Activated naive CD4-positive, alpha-beta T cell treated with anti-CD3 and anti-CD28 coated beads, Interleukin-2, amount 10 ng/mL, durations not matched to agents 7 days and 5 days (primary cell): ENCODE measurements around the gene MRPL21.

Source experiments
- CTCF ChIA-PET: fragments of 350-600 bp; sonication (Branson Sonifier 250); formaldehyde crosslinking; loops from one replicate; lab custom pipeline; 2021; ENCODE audit warnings: antibody characterized with exemption; lab: Charles Lee
- DNase-seq: peaks from one replicate; pipeline ENCODE4 v3.0.0-alpha.2; 2020
- H3K27ac Mint-ChIP-seq: one replicate; pipeline ENCODE4 v1.8.0; 2021; ENCODE audit warnings: mild to moderate bottlenecking, moderate library complexity, mixed read lengths
- H3K27me3 Mint-ChIP-seq: one replicate; pipeline ENCODE4 v1.8.0; 2021; ENCODE audit warnings: mild to moderate bottlenecking, mixed read lengths
- H3K36me3 Mint-ChIP-seq: one replicate; pipeline ENCODE4 v1.8.0; 2021; ENCODE audit warnings: mixed read lengths
- H3K4me1 Mint-ChIP-seq: one replicate; pipeline ENCODE4 v1.8.0; 2021; ENCODE audit warnings: mixed read lengths
- H3K4me3 Mint-ChIP-seq: one replicate; pipeline ENCODE4 v1.8.0; 2021; ENCODE audit warnings: mild to moderate bottlenecking, moderate library complexity, mixed read lengths
- H3K9me3 Mint-ChIP-seq: one replicate; pipeline ENCODE4 v1.8.0; 2021; ENCODE audit warnings: mixed read lengths

Gene MRPL21

GRCh38 chr11:68938816-68939582 lies 35.4 kb upstream of the MRPL21 start:
- Mint-ChIP-seq H3K27me3 (no peaks in the 10 kb centered on the region), H3K27ac (peak overlapping the region; percentile 45), H3K36me3 (peaks cover 9% of the 10 kb centered on the region), H3K4me3 (no peak overlapping the region), H3K9me3 (no peaks in the 10 kb centered on the region), H3K4me1 (no peaks in the 10 kb centered on the region)
- CTCF ChIA-PET, result no interaction called here
- DNase-seq, result no peak

DNA sequence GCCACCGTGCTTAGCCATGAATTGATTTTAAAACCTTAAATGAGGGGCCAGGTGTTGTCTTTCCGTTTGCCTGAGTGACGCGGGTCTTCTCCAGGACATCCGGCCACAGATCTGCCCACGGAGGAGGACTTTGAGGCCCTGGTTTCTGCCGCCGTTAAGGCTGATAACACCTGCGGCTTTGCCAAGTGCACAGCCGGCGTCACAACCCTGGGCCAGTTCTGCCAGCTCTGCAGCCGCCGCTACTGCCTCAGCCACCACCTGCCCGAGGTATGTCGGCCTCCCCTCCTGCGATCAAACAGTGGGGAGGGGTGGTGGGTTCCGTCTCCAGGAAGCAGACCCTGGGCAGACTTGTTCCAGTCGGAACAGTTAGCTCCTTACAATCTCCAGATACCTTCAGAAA lies 34.5 kb upstream of the MRPL21 start:
- Mint-ChIP-seq H3K4me3 (no peak overlapping the region), H3K27me3 (no peaks in the 10 kb centered on the region), H3K9me3 (no peaks in the 10 kb centered on the region), H3K36me3 (peaks cover 9% of the 10 kb centered on the region), H3K27ac (no peak overlapping the region), H3K4me1 (no peaks in the 10 kb centered on the region)
- CTCF ChIA-PET, result no interaction called here
- no peak for DNase-seq

DNA sequence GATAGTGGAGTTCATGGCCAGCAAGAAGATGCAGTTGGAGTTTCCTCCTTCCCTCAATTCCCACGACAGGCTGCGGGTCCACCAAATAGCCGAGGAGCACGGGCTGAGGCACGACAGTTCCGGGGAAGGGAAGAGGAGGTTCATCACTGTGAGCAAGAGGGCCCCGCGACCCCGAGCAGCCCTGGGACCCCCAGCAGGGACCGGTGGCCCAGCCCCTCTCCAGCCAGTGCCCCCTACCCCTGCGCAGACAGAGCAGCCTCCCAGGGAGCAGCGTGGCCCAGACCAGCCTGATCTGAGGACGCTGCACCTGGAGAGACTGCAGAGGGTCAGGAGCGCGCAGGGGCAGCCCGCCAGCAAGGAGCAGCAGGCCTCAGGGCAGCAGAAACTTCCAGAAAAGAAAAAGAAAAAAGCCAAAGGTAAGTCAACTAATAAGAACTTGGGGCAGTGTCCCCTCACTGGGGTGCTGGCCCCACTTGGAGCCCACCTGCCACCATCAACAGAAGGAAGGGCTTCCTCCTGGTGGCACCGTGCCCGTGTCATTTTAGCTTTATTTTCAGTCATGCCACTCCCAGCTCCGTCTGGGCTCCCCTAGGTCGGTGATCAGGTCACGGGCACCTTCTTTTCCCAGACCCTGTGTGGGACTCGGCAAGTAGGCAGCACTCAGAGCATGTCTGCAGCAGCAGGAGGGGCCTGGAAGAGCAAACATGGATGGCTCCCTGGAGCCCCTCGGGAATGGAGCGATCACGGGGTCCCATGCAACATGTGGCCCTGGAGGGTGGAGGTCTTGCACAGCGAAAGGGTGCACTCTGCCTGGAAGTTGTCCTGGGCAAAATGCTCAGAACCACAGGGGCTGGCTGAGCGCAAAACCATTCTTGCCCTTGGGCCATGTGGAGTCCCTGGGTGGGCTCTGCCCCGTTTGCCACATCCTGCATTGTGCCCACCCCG lies 33.3 kb upstream of the MRPL21 start:
- no peaks in the 10 kb centered on the region for H3K9me3 Mint-ChIP-seq
- peaks cover 9% of the 10 kb centered on the region for H3K36me3 Mint-ChIP-seq
- no peaks in the 10 kb centered on the region for H3K4me1 Mint-ChIP-seq
- no peaks in the 10 kb centered on the region for H3K27me3 Mint-ChIP-seq
- CTCF ChIA-PET, result no interaction called here
- no peak overlapping the region for H3K4me3 Mint-ChIP-seq
- no peak for DNase-seq
- H3K27ac Mint-ChIP-seq, result no peak overlapping the region

- Mint-ChIP-seq H3K27ac (no peak overlapping the region), H3K27me3 (no peaks in the 10 kb centered on the region), H3K4me3 (no peak overlapping the region), H3K4me1 (no peaks in the 10 kb centered on the region), H3K9me3 (no peaks in the 10 kb centered on the region), H3K36me3 (peaks cover 9% of the 10 kb centered on the region)
- DNase-seq, result no peak
- CTCF ChIA-PET, result no interaction called here
Measured at GRCh38 chr11:68936358-68936636, 32.7 kb upstream of the MRPL21 start.

GRCh38 chr11:68935516-68936357 lies 32.1 kb upstream of the MRPL21 start:
- no peaks in the 10 kb centered on the region for H3K9me3 Mint-ChIP-seq
- H3K4me3 Mint-ChIP-seq, result no peak overlapping the region
- H3K36me3 Mint-ChIP-seq, result peaks cover 7% of the 10 kb centered on the region
- no peak for DNase-seq
- no peaks in the 10 kb centered on the region for H3K27me3 Mint-ChIP-seq
- CTCF ChIA-PET, result no interaction called here
- H3K27ac Mint-ChIP-seq, result no peak overlapping the region
- no peaks in the 10 kb centered on the region for H3K4me1 Mint-ChIP-seq

DNA sequence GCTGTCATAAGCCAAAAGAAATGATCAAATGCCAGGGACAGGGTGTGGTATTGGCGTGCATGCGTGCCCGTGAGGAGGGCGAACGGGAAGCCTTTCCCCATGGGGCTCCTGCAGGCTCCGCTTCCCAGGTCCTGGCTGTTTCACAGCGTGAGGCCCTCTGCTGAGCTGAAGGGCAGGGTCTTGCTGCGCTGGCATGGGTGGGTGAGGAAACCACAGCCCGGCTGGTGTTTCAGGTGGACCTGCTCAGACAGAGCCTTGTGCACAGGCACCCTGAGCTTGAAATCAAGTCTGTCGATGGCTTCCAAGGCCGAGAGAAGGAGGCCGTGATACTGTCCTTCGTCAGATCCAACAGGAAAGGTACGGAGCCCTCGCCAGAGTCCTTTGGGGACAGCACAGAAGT lies 31.4 kb upstream of the MRPL21 start:
- Mint-ChIP-seq H3K36me3 (peaks cover 11% of the 10 kb centered on the region), H3K9me3 (no peaks in the 10 kb centered on the region), H3K27me3 (no peaks in the 10 kb centered on the region), H3K4me1 (no peaks in the 10 kb centered on the region), H3K27ac (no peak overlapping the region), H3K4me3 (no peak overlapping the region)
- CTCF ChIA-PET, result no interaction called here
- no peak for DNase-seq

DNA sequence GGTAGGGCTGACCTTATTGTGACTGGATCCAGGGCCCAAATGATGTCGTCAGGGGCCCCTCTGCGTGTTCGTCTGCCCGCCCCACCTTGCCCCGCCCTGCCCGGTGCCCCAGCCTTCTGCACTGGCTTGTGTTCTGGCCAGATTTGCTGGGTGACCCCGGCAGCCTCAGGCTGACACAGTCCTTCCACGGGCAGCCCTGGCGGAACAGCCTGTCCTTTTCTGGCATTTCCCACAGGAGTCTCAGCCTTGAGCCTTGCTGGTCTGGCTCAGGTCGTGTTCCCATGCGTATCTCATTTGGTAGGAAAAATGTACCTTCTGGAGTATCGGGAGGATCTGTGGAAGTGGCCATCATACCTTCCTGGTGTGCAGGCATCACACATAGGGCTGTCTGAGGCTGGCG lies 31.0 kb upstream of the MRPL21 start:
- no peak overlapping the region for H3K27ac Mint-ChIP-seq
- no peak overlapping the region for H3K4me3 Mint-ChIP-seq
- CTCF ChIA-PET, result no interaction called here
- peaks cover 14% of the 10 kb centered on the region for H3K36me3 Mint-ChIP-seq
- H3K4me1 Mint-ChIP-seq, result no peaks in the 10 kb centered on the region
- H3K27me3 Mint-ChIP-seq, result no peaks in the 10 kb centered on the region
- DNase-seq, result no peak
- no peaks in the 10 kb centered on the region for H3K9me3 Mint-ChIP-seq

DNA sequence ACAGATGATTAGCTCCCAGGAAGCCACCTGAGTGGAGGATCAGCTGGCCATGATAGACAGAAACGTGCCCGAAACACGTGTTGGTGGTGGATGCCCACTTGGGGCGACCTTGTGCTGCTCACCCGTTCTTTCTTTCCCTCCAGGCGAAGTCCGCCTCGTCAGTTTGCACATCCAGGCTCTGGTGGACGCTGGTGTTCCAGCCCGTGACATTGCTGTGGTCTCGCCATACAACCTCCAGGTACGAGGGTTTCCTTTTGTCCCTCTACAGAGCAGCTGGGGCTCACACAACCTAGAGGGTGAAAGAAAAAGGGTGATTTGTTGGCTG lies 30.7 kb upstream of the MRPL21 start:
- CTCF ChIA-PET, result no interaction called here
- DNase-seq, result no peak
- Mint-ChIP-seq H3K27me3 (no peaks in the 10 kb centered on the region), H3K27ac (no peak overlapping the region), H3K4me3 (no peak overlapping the region), H3K4me1 (no peaks in the 10 kb centered on the region), H3K36me3 (peaks cover 16% of the 10 kb centered on the region), H3K9me3 (no peaks in the 10 kb centered on the region)

GRCh38 chr11:68933605-68934320 lies 30.1 kb upstream of the MRPL21 start:
- CTCF ChIA-PET, result no interaction called here
- H3K27ac Mint-ChIP-seq, result no peak overlapping the region
- no peaks in the 10 kb centered on the region for H3K27me3 Mint-ChIP-seq
- H3K4me1 Mint-ChIP-seq, result no peaks in the 10 kb centered on the region
- H3K9me3 Mint-ChIP-seq, result no peaks in the 10 kb centered on the region
- no peak for DNase-seq
- H3K36me3 Mint-ChIP-seq, result peaks cover 15% of the 10 kb centered on the region
- H3K4me3 Mint-ChIP-seq, result no peak overlapping the region

GRCh38 chr11:68932933-68933577 lies 29.4 kb upstream of the MRPL21 start:
- Mint-ChIP-seq H3K4me1 (no peaks in the 10 kb centered on the region), H3K9me3 (no peaks in the 10 kb centered on the region), H3K27ac (no peak overlapping the region), H3K4me3 (no peak overlapping the region), H3K27me3 (no peaks in the 10 kb centered on the region), H3K36me3 (peaks cover 19% of the 10 kb centered on the region)
- CTCF ChIA-PET, result no interaction called here
- no peak for DNase-seq

- H3K4me3 Mint-ChIP-seq, result no peak overlapping the region
- CTCF ChIA-PET, result no interaction called here
- H3K4me1 Mint-ChIP-seq, result no peaks in the 10 kb centered on the region
- no peak for DNase-seq
- no peak overlapping the region for H3K27ac Mint-ChIP-seq
- no peaks in the 10 kb centered on the region for H3K9me3 Mint-ChIP-seq
- peaks cover 25% of the 10 kb centered on the region for H3K36me3 Mint-ChIP-seq
- no peaks in the 10 kb centered on the region for H3K27me3 Mint-ChIP-seq
Measured at GRCh38 chr11:68932358-68932757, 28.7 kb upstream of the MRPL21 start.

- Mint-ChIP-seq H3K27me3 (no peaks in the 10 kb centered on the region), H3K27ac (no peak overlapping the region), H3K4me3 (no peak overlapping the region), H3K4me1 (no peaks in the 10 kb centered on the region), H3K9me3 (peaks cover 2% of the 10 kb centered on the region), H3K36me3 (peaks cover 30% of the 10 kb centered on the region)
- DNase-seq, result no peak
- CTCF ChIA-PET, result no interaction called here
Measured at GRCh38 chr11:68931911-68932310, 28.3 kb upstream of the MRPL21 start.

GRCh38 chr11:68930991-68931855 lies 27.6 kb upstream of the MRPL21 start:
- H3K9me3 Mint-ChIP-seq, result peaks cover 3% of the 10 kb centered on the region
- CTCF ChIA-PET, result no interaction called here
- no peak overlapping the region for H3K27ac Mint-ChIP-seq
- H3K36me3 Mint-ChIP-seq, result peaks cover 36% of the 10 kb centered on the region
- H3K4me3 Mint-ChIP-seq, result no peak overlapping the region
- no peaks in the 10 kb centered on the region for H3K27me3 Mint-ChIP-seq
- H3K4me1 Mint-ChIP-seq, result no peaks in the 10 kb centered on the region
- no peak for DNase-seq
